NCI-H524 treated with DMSO at 0.1 percent for 48 hours (cell line): ENCODE data around the gene CHST14.

Source experiments
- DNase-seq: peaks from one replicate; lab custom pipeline; 2025; lab: John Stamatoyannopoulos, UW

Gene CHST14

GRCh38 chr15:40489274-40490175, 18.7 kb downstream of the CHST14 start:
- no peak for DNase-seq

GRCh38 chr15:40493089-40493840, 22.5 kb downstream of the CHST14 start:
- no peak for DNase-seq

DNA sequence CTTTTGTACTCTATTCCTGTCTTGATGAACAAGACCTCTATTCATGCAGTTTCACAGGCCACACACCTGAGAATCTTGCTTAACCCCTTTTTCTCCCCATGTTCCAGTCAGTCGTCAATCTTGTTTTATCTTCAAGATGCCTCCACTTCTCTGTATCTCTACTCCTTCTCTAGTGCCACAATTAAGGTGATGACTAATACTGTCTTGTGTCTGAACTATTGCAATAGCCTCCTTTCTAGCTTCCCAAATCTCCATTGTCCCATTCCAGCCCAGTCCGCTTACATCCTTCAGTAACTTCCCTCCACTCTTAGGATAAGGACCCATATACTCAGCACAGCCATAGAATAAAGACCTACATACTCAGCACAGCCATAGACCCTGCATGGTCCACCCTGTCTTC, 24.7 kb downstream of the CHST14 start:
- no peak for DNase-seq

GRCh38 chr15:40498418-40498817, 27.6 kb downstream of the CHST14 start:
- no peak for DNase-seq

- DNase-seq = no peak
These were observed 28.1 kb downstream of the CHST14 start for GRCh38 chr15:40498891-40499290.

DNA sequence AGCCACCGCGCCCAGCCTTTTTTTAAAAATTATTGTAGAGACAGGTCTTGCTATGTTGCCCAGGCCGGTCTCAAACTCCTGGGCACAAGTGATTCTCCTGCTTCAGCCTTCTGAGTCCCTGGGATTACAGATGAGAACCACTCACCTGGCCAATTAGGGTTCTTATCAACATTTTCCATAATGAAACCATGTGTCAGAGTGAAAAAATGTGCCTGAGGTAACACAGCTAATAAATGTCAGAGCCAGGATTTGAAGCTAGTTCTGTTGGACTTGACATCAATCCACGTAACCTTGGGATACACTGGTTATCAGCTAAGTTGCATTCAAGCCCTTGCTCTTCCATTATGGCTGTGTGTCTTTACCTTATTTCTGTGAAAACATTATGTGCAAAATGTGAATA, 29.1 kb downstream of the CHST14 start:
- no peak for DNase-seq

GRCh38 chr15:40500568-40501330, 30.0 kb downstream of the CHST14 start:
- DNase-seq = no peak

GRCh38 chr15:40501487-40501886, 30.7 kb downstream of the CHST14 start:
- DNase-seq = no peak

- DNase-seq = peak; percentile 44
These were observed 36.3 kb downstream of the CHST14 start for GRCh38 chr15:40506964-40507571.

GRCh38 chr15:40508216-40508615, 37.4 kb downstream of the CHST14 start:
- DNase-seq = no peak

- no peak for DNase-seq
These were observed 39.4 kb downstream of the CHST14 start for GRCh38 chr15:40510201-40510600.

DNA sequence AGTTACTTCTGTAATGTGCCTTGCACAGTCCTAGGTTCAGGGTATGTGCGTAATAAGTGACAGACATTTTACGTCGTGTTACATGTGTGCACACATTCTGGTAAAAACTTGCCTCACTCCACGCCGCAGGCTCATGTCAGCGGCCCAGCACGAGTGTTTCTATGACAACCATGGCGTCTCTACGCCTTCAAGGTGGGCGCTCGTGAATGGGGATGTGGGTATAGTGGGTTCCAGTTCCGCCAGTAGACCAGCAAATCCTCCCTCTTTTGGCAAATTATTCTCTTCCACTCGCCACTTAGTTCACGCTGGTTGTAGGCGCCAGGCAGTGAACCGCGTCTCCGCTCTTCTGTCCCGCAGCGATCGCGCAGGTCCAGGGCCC, 40.3 kb downstream of the CHST14 start:
- no peak for DNase-seq

- DNase-seq = no peak
These were observed 40.8 kb downstream of the CHST14 start for GRCh38 chr15:40511472-40512133.

- no peak for DNase-seq
These were observed 41.7 kb downstream of the CHST14 start for GRCh38 chr15:40512440-40512839.

DNA sequence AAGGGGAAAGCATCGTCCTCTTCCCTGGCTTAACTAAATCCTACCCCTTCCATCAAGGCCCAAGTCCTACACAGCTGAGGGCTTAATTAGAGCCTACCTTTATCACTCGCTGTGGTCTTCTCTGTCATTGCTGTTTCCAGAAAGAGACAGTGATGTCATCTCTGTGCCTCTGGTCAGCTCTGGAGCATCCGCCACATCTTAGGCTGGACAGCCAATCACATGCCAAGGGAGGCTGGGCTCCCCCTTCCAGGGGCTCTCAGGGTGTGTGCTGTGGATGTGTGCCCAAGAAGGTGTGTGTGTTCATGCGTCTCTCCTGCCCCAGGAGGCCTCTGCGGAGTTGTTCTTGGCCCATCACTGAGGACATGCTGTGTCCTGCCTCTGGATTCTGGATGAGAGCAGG, 42.8 kb downstream of the CHST14 start:
- no peak for DNase-seq

DNA sequence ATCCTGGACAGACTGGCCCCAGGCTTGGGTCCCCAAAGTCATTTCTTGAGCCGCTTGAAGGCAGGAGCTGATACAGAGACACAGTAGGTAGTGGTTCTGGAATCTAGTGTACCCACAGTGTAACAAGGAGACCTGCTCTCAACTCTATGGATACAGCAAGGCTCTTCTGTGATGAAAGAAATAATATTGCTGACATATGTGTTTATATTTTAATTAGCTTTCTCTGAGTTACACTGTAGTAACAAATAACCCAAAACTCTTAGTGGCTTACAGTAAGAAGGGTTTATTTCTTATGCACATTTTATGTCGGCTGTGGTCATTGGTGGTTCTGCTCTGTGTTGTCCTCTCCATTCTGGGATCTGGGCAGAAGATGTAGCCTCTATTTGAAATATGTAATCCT, 45.5 kb downstream of the CHST14 start:
- DNase-seq = no peak
